ENCODE results near the gene SH3GLB1.

SH3GLB1 gene

GRCh38 chr1:86708920-86709319 is 4.5 kb downstream of the SH3GLB1 start:
- Histone ChIP-seq H3K9me3 (ENCODE audit: control insufficient read depth, insufficient read depth, low read length) (no peaks in the 10 kb centered on the region), H3K4me1 (ENCODE audit: insufficient read depth, low read length) (peaks cover 3% of the 10 kb centered on the region; the same call in 1 of the 2 replicates), H3K9ac (ENCODE audit: low read depth, low read length) (no peak overlapping the region), H3K36me3 (ENCODE audit: insufficient read depth, low read length) (no peaks in the 10 kb centered on the region)

- no peaks in the 10 kb centered on the region for H3K36me3 ChIP-seq (ENCODE audit: insufficient read depth, low read length)
- no peaks in the 10 kb centered on the region for H3K9me3 ChIP-seq (ENCODE audit: control insufficient read depth, insufficient read depth, low read length)
- no peak overlapping the region for H3K9ac ChIP-seq (ENCODE audit: low read depth, low read length)
- no peaks in the 10 kb centered on the region for H3K4me1 ChIP-seq (ENCODE audit: insufficient read depth, low read length)
These were observed 7.9 kb downstream of the SH3GLB1 start for GRCh38 chr1:86712088-86712860.

- Histone ChIP-seq H3K36me3 (ENCODE audit: insufficient read depth, low read length) (no peaks in the 10 kb centered on the region), H3K4me1 (ENCODE audit: insufficient read depth, low read length) (no peaks in the 10 kb centered on the region), H3K9ac (ENCODE audit: low read depth, low read length) (no peak overlapping the region), H3K9me3 (ENCODE audit: control insufficient read depth, insufficient read depth, low read length) (no peaks in the 10 kb centered on the region)
These were observed 9.1 kb downstream of the SH3GLB1 start for GRCh38 chr1:86713477-86713876.

GRCh38 chr1:86714159-86714558 is 9.8 kb downstream of the SH3GLB1 start:
- no peaks in the 10 kb centered on the region for H3K4me1 ChIP-seq (ENCODE audit: insufficient read depth, low read length)
- no peak overlapping the region for H3K9ac ChIP-seq (ENCODE audit: low read depth, low read length)
- no peaks in the 10 kb centered on the region for H3K9me3 ChIP-seq (ENCODE audit: control insufficient read depth, insufficient read depth, low read length)
- no peaks in the 10 kb centered on the region for H3K36me3 ChIP-seq (ENCODE audit: insufficient read depth, low read length)

DNA sequence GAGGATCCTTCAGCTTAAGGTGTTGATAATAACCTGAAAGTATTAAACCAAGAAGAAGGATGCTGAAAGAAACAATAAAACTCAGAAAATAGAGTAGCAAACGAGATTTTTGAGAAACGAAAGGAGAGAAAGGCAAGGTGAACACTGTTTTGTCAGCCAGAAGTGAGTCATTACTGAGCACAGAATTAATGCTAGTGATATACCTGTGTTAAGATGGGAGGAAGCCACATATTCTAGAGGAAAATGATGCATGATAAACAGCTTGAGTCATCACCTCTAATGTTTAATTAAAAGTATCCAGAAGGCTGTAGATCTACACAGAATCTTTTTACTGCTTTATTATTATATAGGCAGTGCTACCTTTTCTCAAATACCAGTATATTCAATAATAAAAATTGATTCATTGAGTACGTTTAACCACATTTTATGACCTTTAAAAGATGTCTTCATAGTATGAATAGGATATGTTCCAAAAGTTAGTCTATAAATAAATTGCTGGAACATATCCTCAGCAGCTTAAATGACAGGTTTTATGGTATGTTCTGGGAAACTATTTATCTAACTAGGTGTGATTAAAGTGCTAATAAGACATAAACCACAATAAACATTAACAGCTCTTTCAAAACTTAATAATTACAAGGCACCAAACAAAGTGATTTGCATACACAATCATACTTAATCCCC is 10.3 kb downstream of the SH3GLB1 start:
- H3K4me1 ChIP-seq (ENCODE audit: insufficient read depth, low read length) = no peaks in the 10 kb centered on the region
- H3K9ac ChIP-seq (ENCODE audit: low read depth, low read length) = no peak overlapping the region
- no peaks in the 10 kb centered on the region for H3K36me3 ChIP-seq (ENCODE audit: insufficient read depth, low read length)
- H3K9me3 ChIP-seq (ENCODE audit: control insufficient read depth, insufficient read depth, low read length) = no peaks in the 10 kb centered on the region

DNA sequence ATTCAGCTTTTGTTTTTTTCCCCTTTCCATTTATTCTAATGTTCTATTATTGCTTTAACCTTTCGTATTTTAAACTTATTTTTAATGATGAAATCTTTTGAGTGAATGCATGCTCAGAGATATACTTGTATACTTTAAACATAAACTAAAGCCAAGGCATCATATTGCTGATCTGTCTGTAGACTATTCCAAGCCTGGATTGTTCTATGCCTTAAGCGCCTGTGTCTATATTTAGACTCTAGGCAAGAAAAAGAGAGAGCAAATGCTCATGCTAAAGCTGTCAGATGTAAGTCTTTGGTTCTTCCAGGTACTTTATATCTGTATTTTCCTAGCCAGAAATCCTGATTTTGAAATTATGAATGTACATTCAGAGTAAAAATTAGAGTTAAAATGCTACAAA is 14.4 kb downstream of the SH3GLB1 start:
- Histone ChIP-seq H3K36me3 (ENCODE audit: insufficient read depth, low read length) (no peaks in the 10 kb centered on the region), H3K9ac (ENCODE audit: low read depth, low read length) (no peak overlapping the region), H3K4me1 (ENCODE audit: insufficient read depth, low read length) (no peaks in the 10 kb centered on the region), H3K9me3 (ENCODE audit: control insufficient read depth, insufficient read depth, low read length) (no peaks in the 10 kb centered on the region)

- Histone ChIP-seq H3K36me3 (ENCODE audit: insufficient read depth, low read length) (peaks cover 6% of the 10 kb centered on the region), H3K9me3 (ENCODE audit: control insufficient read depth, insufficient read depth, low read length) (no peaks in the 10 kb centered on the region), H3K9ac (ENCODE audit: low read depth, low read length) (no peak overlapping the region), H3K4me1 (ENCODE audit: insufficient read depth, low read length) (no peaks in the 10 kb centered on the region)
These were observed 27.0 kb downstream of the SH3GLB1 start for GRCh38 chr1:86731416-86731815.

- Histone ChIP-seq H3K9ac (ENCODE audit: low read depth, low read length) (no peak overlapping the region), H3K4me1 (ENCODE audit: insufficient read depth, low read length) (no peaks in the 10 kb centered on the region), H3K9me3 (ENCODE audit: control insufficient read depth, insufficient read depth, low read length) (no peaks in the 10 kb centered on the region), H3K36me3 (ENCODE audit: insufficient read depth, low read length) (peaks cover 6% of the 10 kb centered on the region)
These were observed 29.0 kb downstream of the SH3GLB1 start for GRCh38 chr1:86733340-86733739.

- Histone ChIP-seq H3K9ac (ENCODE audit: low read depth, low read length) (no peak overlapping the region), H3K36me3 (ENCODE audit: insufficient read depth, low read length) (peaks cover 7% of the 10 kb centered on the region), H3K9me3 (ENCODE audit: control insufficient read depth, insufficient read depth, low read length) (no peaks in the 10 kb centered on the region), H3K4me1 (ENCODE audit: insufficient read depth, low read length) (no peaks in the 10 kb centered on the region)
These were observed 35.5 kb downstream of the SH3GLB1 start for GRCh38 chr1:86739648-86740509.

DNA sequence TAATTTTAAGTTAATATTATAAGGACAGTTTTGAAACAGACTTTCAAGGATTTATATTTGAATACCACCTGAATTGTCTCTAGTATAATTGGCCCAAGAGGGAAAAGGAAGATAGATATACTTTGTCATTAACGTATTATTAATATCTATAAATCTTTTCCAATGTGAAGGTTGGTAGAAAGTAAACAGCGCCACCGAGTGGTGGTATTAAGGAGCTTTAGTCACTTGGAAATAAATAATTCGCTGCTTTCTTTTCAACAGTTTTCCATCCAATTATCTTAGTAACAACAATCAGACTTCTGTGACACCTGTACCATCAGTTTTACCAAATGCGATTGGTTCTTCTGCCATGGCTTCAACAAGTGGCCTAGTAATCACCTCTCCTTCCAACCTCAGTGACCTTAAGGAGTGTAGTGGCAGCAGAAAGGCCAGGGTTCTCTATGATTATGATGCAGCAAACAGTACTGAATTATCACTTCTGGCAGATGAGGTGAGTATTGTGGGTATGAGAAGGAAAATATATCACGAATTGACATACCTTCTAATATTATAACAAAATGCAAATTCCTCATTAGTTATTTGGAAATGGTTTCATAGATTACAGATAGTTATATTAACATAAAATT is 37.7 kb downstream of the SH3GLB1 start:
- no peak overlapping the region for H3K9ac ChIP-seq (ENCODE audit: low read depth, low read length)
- no peaks in the 10 kb centered on the region for H3K4me1 ChIP-seq (ENCODE audit: insufficient read depth, low read length)
- H3K9me3 ChIP-seq (ENCODE audit: control insufficient read depth, insufficient read depth, low read length) = no peaks in the 10 kb centered on the region
- H3K36me3 ChIP-seq (ENCODE audit: insufficient read depth, low read length) = peaks cover 3% of the 10 kb centered on the region

DNA sequence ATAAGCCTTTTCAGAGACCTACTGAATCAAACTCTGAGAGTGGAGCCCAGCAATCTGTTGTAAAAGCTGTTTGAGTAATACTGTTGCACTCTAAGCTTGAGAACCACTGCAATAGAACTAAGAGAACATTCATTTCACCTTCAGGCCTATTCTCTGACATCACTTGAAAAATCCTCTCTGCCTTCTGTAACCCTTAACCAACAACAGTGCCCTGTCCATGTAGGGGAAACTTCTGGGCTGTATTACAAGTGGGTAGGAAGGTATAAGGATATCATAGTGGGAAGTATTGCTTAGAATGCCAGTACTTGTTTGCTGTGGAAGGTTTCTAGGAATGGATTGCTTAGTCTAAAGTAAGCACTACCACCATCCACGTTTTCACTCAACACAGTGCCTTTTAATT is 42.9 kb downstream of the SH3GLB1 start:
- Histone ChIP-seq H3K9ac (ENCODE audit: low read depth, low read length) (no peak overlapping the region), H3K9me3 (ENCODE audit: control insufficient read depth, insufficient read depth, low read length) (no peaks in the 10 kb centered on the region), H3K4me1 (ENCODE audit: insufficient read depth, low read length) (no peaks in the 10 kb centered on the region; the same call in 1 of the 2 replicates), H3K36me3 (ENCODE audit: insufficient read depth, low read length) (peaks cover 3% of the 10 kb centered on the region; the same call in 1 of the 2 replicates)

- Histone ChIP-seq H3K4me1 (ENCODE audit: insufficient read depth, low read length) (peaks cover under 1% of the 10 kb centered on the region; the same call in 1 of the 2 replicates), H3K9me3 (ENCODE audit: control insufficient read depth, insufficient read depth, low read length) (no peaks in the 10 kb centered on the region), H3K9ac (ENCODE audit: low read depth, low read length) (no peak overlapping the region), H3K36me3 (ENCODE audit: insufficient read depth, low read length) (peaks cover 3% of the 10 kb centered on the region; the same call in 1 of the 2 replicates)
These were observed 44.4 kb downstream of the SH3GLB1 start for GRCh38 chr1:86748622-86749373.

DNA sequence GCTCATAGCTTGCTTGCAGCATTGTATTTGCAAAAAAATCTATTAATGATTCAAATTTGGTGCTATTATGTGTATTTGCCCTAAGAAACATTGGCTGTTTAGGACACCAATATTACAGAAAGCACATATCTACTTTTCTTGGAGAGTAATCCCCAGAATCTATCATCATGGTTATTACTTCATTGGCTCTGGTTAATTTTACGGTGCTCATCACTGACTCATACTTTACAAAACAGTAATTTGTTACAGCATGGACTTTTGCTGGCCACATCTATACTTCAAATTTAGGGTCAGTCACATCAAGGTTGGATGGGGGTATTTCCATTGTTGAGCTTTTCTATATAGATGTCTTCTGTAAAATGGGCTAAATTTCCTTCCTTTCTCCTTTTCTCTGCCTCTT is 45.7 kb downstream of the SH3GLB1 start:
- no peak overlapping the region for H3K9ac ChIP-seq (ENCODE audit: low read depth, low read length)
- no peaks in the 10 kb centered on the region for H3K36me3 ChIP-seq (ENCODE audit: insufficient read depth, low read length)
- no peaks in the 10 kb centered on the region for H3K9me3 ChIP-seq (ENCODE audit: control insufficient read depth, insufficient read depth, low read length)
- H3K4me1 ChIP-seq (ENCODE audit: insufficient read depth, low read length) = peaks cover 13% of the 10 kb centered on the region

All from ES-I3 (cell line).